ENCODE measurements around the gene TUT7.

The TUT7 gene

GRCh38 chr9:86287013-86287412 is 67.2 kb downstream of the TUT7 start:
- TF ChIP-seq POLR2AphosphoS5 (IDR thresholded peaks at IDR 0.05; ENCODE audit: low read depth, low read length) (no peak), TAF1 (IDR thresholded peaks at IDR 0.05; ENCODE audit: borderline replicate concordance, insufficient read depth, low read length) (no peak), REST (IDR thresholded peaks at IDR 0.05; ENCODE audit: insufficient read depth in 1 of 2, low read depth in 2 of 2, low read length in 2 of 2) (no peak), FOXP2 (optimal IDR thresholded peaks at IDR 0.05; ENCODE audit: borderline replicate concordance, extremely low read depth, extremely low read length, insufficient read depth) (no peak), SIN3A (IDR thresholded peaks at IDR 0.05; ENCODE audit: borderline replicate concordance, insufficient read depth, low read length) (no peak)

- TF ChIP-seq SIN3A (IDR thresholded peaks at IDR 0.05; ENCODE audit: borderline replicate concordance, insufficient read depth, low read length), result no peak
Observed at GRCh38 chr9:86286278-86286677, 67.9 kb downstream of the TUT7 start.

GRCh38 chr9:86285261-86285660 is 68.9 kb downstream of the TUT7 start:
- TF ChIP-seq POLR2AphosphoS5 (IDR thresholded peaks at IDR 0.05; ENCODE audit: low read depth, low read length) (no peak), TAF1 (IDR thresholded peaks at IDR 0.05; ENCODE audit: borderline replicate concordance, insufficient read depth, low read length) (no peak), SIN3A (IDR thresholded peaks at IDR 0.05; ENCODE audit: borderline replicate concordance, insufficient read depth, low read length) (no peak), REST (IDR thresholded peaks at IDR 0.05; ENCODE audit: insufficient read depth in 1 of 2, low read depth in 2 of 2, low read length in 2 of 2) (no peak), FOXP2 (optimal IDR thresholded peaks at IDR 0.05; ENCODE audit: borderline replicate concordance, extremely low read depth, extremely low read length, insufficient read depth) (no peak)

- no peak for TF ChIP-seq POLR2AphosphoS5 (IDR thresholded peaks at IDR 0.05; ENCODE audit: low read depth, low read length)
- TF ChIP-seq REST (IDR thresholded peaks at IDR 0.05; ENCODE audit: insufficient read depth in 1 of 2, low read depth in 2 of 2, low read length in 2 of 2), result no peak
- no peak for TF ChIP-seq FOXP2 (optimal IDR thresholded peaks at IDR 0.05; ENCODE audit: borderline replicate concordance, extremely low read depth, extremely low read length, insufficient read depth)
- no peak for TF ChIP-seq TAF1 (IDR thresholded peaks at IDR 0.05; ENCODE audit: borderline replicate concordance, insufficient read depth, low read length)
- TF ChIP-seq SIN3A (IDR thresholded peaks at IDR 0.05; ENCODE audit: borderline replicate concordance, insufficient read depth, low read length), result no peak
Observed at GRCh38 chr9:86282979-86283535, 71.2 kb downstream of the TUT7 start.

GRCh38 chr9:86282077-86282978 is 71.9 kb downstream of the TUT7 start, which contains the start of gene ISCA1:
TSS of gene ISCA1 (minus strand) at chr9:86282538. CDS start at chr9:86282458, 80 bp downstream.
- peak; percentile 85 for TF ChIP-seq POLR2AphosphoS5 (IDR thresholded peaks at IDR 0.05; ENCODE audit: low read depth, low read length)
- no peak for TF ChIP-seq REST (IDR thresholded peaks at IDR 0.05; ENCODE audit: insufficient read depth in 1 of 2, low read depth in 2 of 2, low read length in 2 of 2)
- peak; percentile 91 for TF ChIP-seq FOXP2 (optimal IDR thresholded peaks at IDR 0.05; ENCODE audit: borderline replicate concordance, extremely low read depth, extremely low read length, insufficient read depth)
- no peak for TF ChIP-seq SIN3A (IDR thresholded peaks at IDR 0.05; ENCODE audit: borderline replicate concordance, insufficient read depth, low read length)
- peak; percentile 75; the same call in 1 of the 2 replicates for TF ChIP-seq TAF1 (IDR thresholded peaks at IDR 0.05; ENCODE audit: borderline replicate concordance, insufficient read depth, low read length)

Data from PFSK-1 (cell line).